Astrocyte of the spinal cord (primary cell): ENCODE results near the gene IFFO2.
"Not testable (repeated sequence)": the region's sequence is repeated elsewhere in the genome, so short reads cannot be mapped to it uniquely, and the experiment has no call there.

Experiments used
- DNase-seq: peaks from one replicate; pipeline ENCODE4 v3.0.0; 2011; ENCODE audit warnings: low read depth, low spot score
- H3K4me3 ChIP-seq: 2 replicates; pipeline ENCODE4 v1.5.1; 2011; ENCODE audit warnings: low read depth, mild to moderate bottlenecking, low read length, moderate library complexity
- CTCF ChIP-seq: IDR thresholded peaks from 2 replicates; pipeline ENCODE4 v1.5.1; 2012; ENCODE audit warnings: low read depth, mild to moderate bottlenecking, low read length, inconsistent platforms
- in situ Hi-C: cut with HindIII; loops from 2 replicates; pipeline ENCODE4 v1.10.0; 2017; ENCODE audit warnings: low sequenced_read_pairs

The IFFO2 gene

GRCh38 chr1:18875107-18875795, 81.2 kb downstream of the IFFO2 start:
- in situ Hi-C loops = no loop called here
- peak; percentile 85 for DNase-seq
- no peak overlapping the region for H3K4me3 ChIP-seq
- TF ChIP-seq CTCF = peak; percentile 93

DNA sequence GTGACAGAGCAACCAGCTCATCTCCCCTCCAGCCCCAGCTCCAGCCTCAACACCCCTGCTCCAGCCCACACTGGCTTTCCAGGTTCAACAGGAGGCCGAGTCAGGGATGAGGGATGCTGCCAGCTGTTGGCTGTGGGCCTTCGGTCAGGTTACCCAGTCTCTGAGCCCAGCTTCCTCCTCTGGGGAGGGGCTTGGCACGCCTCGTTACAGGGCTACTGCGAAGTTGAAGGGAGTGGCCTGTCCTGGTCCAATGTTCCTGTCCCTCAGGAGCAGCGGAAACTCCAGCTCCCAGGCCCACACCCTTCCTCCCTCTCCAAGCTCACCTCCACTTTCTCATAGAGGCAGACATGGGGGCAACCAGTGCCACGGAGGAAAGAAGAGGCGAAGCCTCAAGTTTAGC, 81.9 kb downstream of the IFFO2 start:
- TF ChIP-seq CTCF = no peak
- H3K4me3 ChIP-seq = no peak overlapping the region
- no peak for DNase-seq
- in situ Hi-C loops = no loop called here

- H3K4me3 ChIP-seq = no peak overlapping the region
- TF ChIP-seq CTCF = no peak
- in situ Hi-C loops = no loop called here
- DNase-seq = no peak
These were observed 82.4 kb downstream of the IFFO2 start for GRCh38 chr1:18874036-18874435.

DNA sequence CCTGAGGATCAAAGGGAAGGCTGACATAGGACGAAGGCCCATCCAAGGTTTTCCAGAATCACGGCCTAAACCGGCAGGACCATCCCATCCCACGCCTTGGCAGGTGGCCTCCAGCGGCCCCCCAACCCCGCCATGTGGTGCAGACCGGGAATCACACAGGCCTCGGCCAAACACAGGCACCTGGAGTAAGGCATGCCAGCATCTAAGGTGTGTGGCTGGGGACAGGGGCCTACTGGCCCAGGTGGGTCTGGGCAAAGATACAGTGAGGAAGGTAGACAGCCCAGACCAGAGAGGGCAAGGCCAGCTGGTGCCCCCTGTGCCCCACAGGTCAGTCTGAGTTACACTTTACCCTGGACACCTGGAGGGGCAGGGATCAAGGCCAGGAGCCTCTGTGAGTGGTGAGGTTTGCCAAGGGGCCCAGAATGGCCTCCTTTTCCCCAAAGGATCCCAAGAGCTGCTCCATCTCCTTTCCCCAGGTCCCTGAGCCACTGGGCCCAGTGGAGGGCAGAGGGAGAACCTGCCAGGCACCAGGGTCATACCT, 84.3 kb downstream of the IFFO2 start:
- no peak for DNase-seq
- in situ Hi-C loops = no loop called here
- no peak for TF ChIP-seq CTCF

GRCh38 chr1:18871401-18872070, 84.9 kb downstream of the IFFO2 start:
- in situ Hi-C loops = no loop called here
- TF ChIP-seq CTCF = no peak
- no peak overlapping the region for H3K4me3 ChIP-seq
- no peak for DNase-seq

More for the DNA sequence above, 84.3 kb downstream of the IFFO2 start:
- H3K4me3 ChIP-seq = no peak overlapping the region

GRCh38 chr1:18870957-18871356, 85.5 kb downstream of the IFFO2 start:
- no peak for DNase-seq
- H3K4me3 ChIP-seq = no peak overlapping the region
- in situ Hi-C loops = no loop called here
- no peak for TF ChIP-seq CTCF

DNA sequence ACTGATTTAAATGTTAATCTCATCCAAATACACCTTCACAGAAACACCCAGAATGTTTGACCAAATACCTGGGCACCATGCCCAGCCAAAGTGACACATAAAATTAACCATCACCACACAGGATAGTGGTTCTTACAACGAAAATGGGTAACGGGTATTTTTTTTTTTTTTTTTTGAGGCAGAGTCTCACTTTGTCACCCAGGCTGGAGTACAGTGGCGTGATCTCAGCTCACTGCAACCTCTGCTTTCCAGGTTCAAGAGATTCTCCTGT, 85.9 kb downstream of the IFFO2 start:
- DNase-seq, H3K4me3 ChIP-seq, in situ Hi-C loops: not testable (repeated sequence)
